A549 (cell line): ENCODE results near the gene CD58. TPM values are rescaled to one million over a fixed set of nuclear protein-coding genes. Genes with fewer than 3 reads are reported as not detected.

Source experiments
- ATAC-seq, 2 experiments: fragments of 200-7000 bp in 1 of 2; fragments of >200 bp in 1 of 2; cut with Nextera tagmentation in 1 of 2; cut with Tn5 transposase in 1 of 2; 3 replicates each; pipeline versions ENCODE4 v1.8.0 to v1.9.1; 2018 to 2020; ENCODE audit warnings: mild to moderate bottlenecking in 1 of 2, moderate library complexity in 1 of 2
- CTCF ChIA-PET: fragments of 300-600 bp; sonication (Branson Sonifier 250); formaldehyde crosslinking; extraction: SDS; loops from one replicate; lab custom pipeline; 2021; ENCODE audit warnings: antibody characterized with exemption, inconsistent platforms; lab: Yijun Ruan, JAX
- POLR2A ChIA-PET: fragments of 350-600 bp; formaldehyde crosslinking; extraction: SDS; loops from one replicate; lab custom pipeline; 2021; ENCODE audit warnings: antibody characterized with exemption, inconsistent platforms; lab: Yijun Ruan, JAX
- DNase-seq, 2 experiments: peaks; one replicate each; pipeline versions ENCODE4 v3.0.0 to v3.0.0-alpha.2; 2011 to 2016; ENCODE audit warnings: low read depth in 1 of 2, low spot score in 1 of 2
- FAIRE-seq: peaks from 2 replicates; lab custom pipeline; 2011; peaks lifted over from hg19 to GRCh38; lab: Jason Lieb, UNC
- H3K27ac ChIP-seq, 2 experiments: fragments of >200 bp; sonication (Bioruptor Twin); formaldehyde crosslinking; 3 replicates each; pipeline ENCODE4 v1.5.1; 2016 to 2017
- H3K4me1 ChIP-seq: fragments of >200 bp; sonication (Bioruptor Twin); formaldehyde crosslinking; 3 replicates; pipeline ENCODE4 v1.6.1; 2016
- H3K4me2 ChIP-seq: fragments of >200 bp; sonication (Bioruptor Twin); formaldehyde crosslinking; 3 replicates; pipeline ENCODE4 v1.6.1; 2016
- H3K4me3 ChIP-seq: fragments of >200 bp; sonication (Bioruptor Twin); formaldehyde crosslinking; 3 replicates; pipeline ENCODE4 v1.5.1; 2016
- H3K9me3 ChIP-seq: fragments of >200 bp; sonication (Bioruptor Twin); formaldehyde crosslinking; 3 replicates; pipeline ENCODE4 v1.6.1; 2016
- ATOH8 ChIP-seq: fragments of 250-450 bp; sonication (Bioruptor Pico); IDR thresholded peaks from 2 replicates; pipeline ENCODE4 v1.5.0; 2020; ENCODE audit warnings: low read depth, mild to moderate bottlenecking, moderate library complexity
- CBX2 ChIP-seq: fragments of 200-600 bp; sonication (generic); IDR thresholded peaks from 2 replicates; pipeline ENCODE4 v1.6.1; 2016; ENCODE audit warnings: low read depth, mild to moderate bottlenecking, borderline replicate concordance
- CEBPB ChIP-seq, 2 experiments: fragments of >200 bp in 1 of 2; sonication (Bioruptor Twin) in 1 of 2; formaldehyde crosslinking in 1 of 2; IDR thresholded peaks; 2 replicates each; pipeline ENCODE4 v1.6.1; 2012 to 2016
- CHD2 ChIP-seq: fragments of 150-350 bp; IDR thresholded peaks from 2 replicates; pipeline ENCODE4 v1.6.1; 2014; ENCODE audit warnings: low read length; ENCODE audit not compliant: partially characterized antibody
- CHD4 ChIP-seq: fragments of 200-600 bp; sonication (generic); IDR thresholded peaks from 2 replicates; pipeline ENCODE4 v1.6.1; 2016; ENCODE audit warnings: antibody characterized with exemption, mild to moderate bottlenecking, borderline replicate concordance
- CTCF ChIP-seq: fragments of >200 bp; sonication (Bioruptor Twin); formaldehyde crosslinking; IDR thresholded peaks from 3 replicates; pipeline ENCODE4 v1.5.1; 2016
- ELK1 ChIP-seq: fragments of 150-350 bp; IDR thresholded peaks from 2 replicates; pipeline ENCODE4 v1.6.1; 2014; ENCODE audit warnings: low read depth, mild to moderate bottlenecking, low read length
- FOSB ChIP-seq: fragments of 250-450 bp; sonication (Bioruptor Pico); IDR thresholded peaks from 2 replicates; pipeline ENCODE4 v1.5.0; 2020; ENCODE audit warnings: mild to moderate bottlenecking, moderate library complexity
- FOSL2 ChIP-seq, 2 experiments: fragments of 450-650 bp in 1 of 2; fragments of >200 bp in 1 of 2; sonication (Bioruptor Twin) in 1 of 2; formaldehyde crosslinking; IDR thresholded peaks; 2 replicates each; pipeline versions ENCODE4 v1.5.0 to v1.6.1; 2016 to 2020; ENCODE audit warnings: mild to moderate bottlenecking in 1 of 2, moderate library complexity in 1 of 2
- HDAC2 ChIP-seq: fragments of 200-600 bp; sonication (generic); IDR thresholded peaks from 2 replicates; pipeline ENCODE4 v1.6.1; 2016
- HES2 ChIP-seq: fragments of >200 bp; sonication (Bioruptor Twin); formaldehyde crosslinking; IDR thresholded peaks from 2 replicates; pipeline ENCODE4 v1.6.1; 2016
- HEYL ChIP-seq: fragments of 250-450 bp; sonication (Bioruptor Pico); IDR thresholded peaks from 2 replicates; pipeline ENCODE4 v1.8.0; 2021; ENCODE audit warnings: mild to moderate bottlenecking, moderate library complexity
- HOXA7 ChIP-seq: fragments of 250-450 bp; sonication (Bioruptor Pico); IDR thresholded peaks from 2 replicates; pipeline ENCODE4 v1.5.0; 2020; ENCODE audit warnings: mild to moderate bottlenecking, moderate library complexity
- HOXB13 ChIP-seq: fragments of 250-450 bp; sonication (Bioruptor Pico); IDR thresholded peaks from 2 replicates; pipeline ENCODE4 v1.5.0; 2020; ENCODE audit warnings: low read depth, mild to moderate bottlenecking, moderate library complexity
- KDM1A ChIP-seq: fragments of 200-600 bp; sonication (generic); IDR thresholded peaks from 2 replicates; pipeline ENCODE4 v1.6.1; 2016; ENCODE audit warnings: low read depth, mild to moderate bottlenecking
- KDM5A ChIP-seq: fragments of 200-600 bp; sonication (generic); IDR thresholded peaks from 2 replicates; pipeline ENCODE4 v1.6.1; 2016; ENCODE audit warnings: antibody characterized with exemption, mild to moderate bottlenecking
- MAFK ChIP-seq: fragments of 450-650 bp; IDR thresholded peaks from 2 replicates; pipeline ENCODE4 v1.6.1; 2014; ENCODE audit not compliant: partially characterized antibody
- MAZ ChIP-seq: fragments of 150-350 bp; IDR thresholded peaks from 2 replicates; pipeline ENCODE4 v1.6.1; 2014; ENCODE audit warnings: antibody characterized with exemption, low read depth, low read length, borderline replicate concordance
- MYC ChIP-seq: IDR thresholded peaks from 2 replicates; pipeline ENCODE4 v1.6.1; 2012; ENCODE audit warnings: mild to moderate bottlenecking, inconsistent platforms, low read length, improper control_type of control experiment, borderline replicate concordance
- NFE2L2 ChIP-seq: fragments of 150-350 bp; conservative IDR thresholded peaks from 2 replicates; pipeline ENCODE4 v1.6.1; 2014; ENCODE audit warnings: low read length
- NPAS2 ChIP-seq: fragments of 250-450 bp; sonication (Bioruptor Pico); IDR thresholded peaks from 2 replicates; pipeline ENCODE4 v1.8.0; 2022; ENCODE audit warnings: mild to moderate bottlenecking, moderate library complexity, borderline replicate concordance
- PBX3 ChIP-seq: IDR thresholded peaks from 2 replicates; pipeline ENCODE4 v1.6.1; 2012
- POLR2A ChIP-seq: IDR thresholded peaks from 2 replicates; pipeline ENCODE4 v1.6.1; 2012; ENCODE audit warnings: mild to moderate bottlenecking, low read length
- RCOR1 ChIP-seq: fragments of 150-350 bp; IDR thresholded peaks from 2 replicates; pipeline ENCODE4 v1.6.1; 2014; ENCODE audit warnings: antibody characterized with exemption, low read length, low read depth
- RFX5 ChIP-seq: fragments of 450-650 bp; IDR thresholded peaks from 2 replicates; pipeline ENCODE4 v1.7.1; 2014; ENCODE audit warnings: antibody characterized with exemption, mild to moderate bottlenecking, moderate library complexity
- SMC3 ChIP-seq: fragments of >200 bp; sonication (Bioruptor Twin); formaldehyde crosslinking; IDR thresholded peaks from 3 replicates; pipeline ENCODE4 v1.6.1; 2018; ENCODE audit warnings: inconsistent platforms
- TFCP2L1 ChIP-seq: fragments of 250-450 bp; sonication (Bioruptor Pico); IDR thresholded peaks from 2 replicates; pipeline ENCODE4 v1.5.0; 2021; ENCODE audit warnings: mild to moderate bottlenecking
- ZC3H11A ChIP-seq: fragments of 450-650 bp; IDR thresholded peaks from 2 replicates; pipeline ENCODE4 v1.6.1; 2014; ENCODE audit warnings: antibody characterized with exemption, mild to moderate bottlenecking
- ZFP36 ChIP-seq: fragments of 450-650 bp; IDR thresholded peaks from 2 replicates; pipeline ENCODE4 v1.6.1; 2014; ENCODE audit warnings: borderline replicate concordance; ENCODE audit not compliant: partially characterized antibody
- ZSCAN20 ChIP-seq: fragments of 250-450 bp; sonication (Bioruptor Pico); IDR thresholded peaks from 2 replicates; pipeline ENCODE4 v1.8.0; 2022; ENCODE audit warnings: mild to moderate bottlenecking, moderate library complexity
- WGBS: methylation state at CpG from one replicate; pipeline ENCODE4 v1.1.6; 2017; ENCODE audit errors: missing lambda C conversion rate; 5-methylcytosine and 5-hydroxymethylcytosine counted together
- polyA plus RNA-seq, 4 experiments: library from polyadenylated mRNA; depleted of rRNA in 3 of 4; stranded (reverse); fragments of >200 nt; fragmentation: RNase III in 1 of 4; extraction: RNeasy Plus Mini Kit Qiagen cat#74134 plus additional on column Dnase treatment in 1 of 4; gene quantifications; 2 replicates in 3 of 4; 3 replicates in 1 of 4; pipeline ENCODE4 v1.2.3, GENCODE V29; 2011 to 2017

CD58 gene
- polyA plus RNA-seq, 2 of the 4 experiments (the other 2 are of a cell fraction) = 22.4 to 38.4 TPM

- 0 out of 3 replicates have a peak, but pooled peaks cover 2% of the 10 kb centered on the region for H3K4me1 ChIP-seq
- no peak for TF ChIP-seq ZFP36
- no peak for TF ChIP-seq ZSCAN20 (CRISPR knock-in tag)
- TF ChIP-seq POLR2A = no peak
- TF ChIP-seq NPAS2 (CRISPR knock-in tag) = no peak
- no peak for TF ChIP-seq MAFK
- TF ChIP-seq HDAC2 = no peak
- TF ChIP-seq FOSB = no peak
- no peak for TF ChIP-seq SMC3
- TF ChIP-seq CBX2 = no peak
- no peak for TF ChIP-seq CHD4
- TF ChIP-seq HES2 = no peak
- TF ChIP-seq PBX3 = no peak
- TF ChIP-seq KDM5A = no peak
- TF ChIP-seq, all 56 proteins: peak for 0
- no peak overlapping the region for H3K4me2 ChIP-seq
- peak in 1 of 2 experiments; percentile 11 for DNase-seq
- no peak overlapping the region for H3K27ac ChIP-seq
- CTCF ChIA-PET = interaction anchor here (1.2 to 8.6 kb wide), 3 partner anchors 7 to 350 kb away, joined by 3 to 125 read pairs (median 14); no protein-coding TSS in a partner anchor
- ATAC-seq = no peak
- H3K9me3 ChIP-seq = no peaks in the 10 kb centered on the region
- POLR2A ChIA-PET = interaction anchor here (0.6 kb wide), 1 partner anchor 119 kb away, joined by 3 read pairs; no protein-coding TSS in a partner anchor
- FAIRE-seq = no peak
- H3K4me3 ChIP-seq = no peak overlapping the region
- 60% methylated on average over 5 of the region's 5 CpGs for WGBS
Observed at GRCh38 chr1:116489231-116489697, 81.6 kb downstream of the CD58 start.

GRCh38 chr1:116488071-116488470 is 82.8 kb downstream of the CD58 start:
- no peaks in the 10 kb centered on the region for H3K9me3 ChIP-seq
- no peak overlapping the region for H3K4me3 ChIP-seq
- no peak overlapping the region for H3K4me2 ChIP-seq
- DNase-seq = no peak
- TF ChIP-seq ELK1 (no peak), ZC3H11A (no peak), CHD2 (no peak), MAFK (no peak), HES2 (no peak), CTCF (no peak)
- 0 out of 3 replicates have a peak, but pooled peaks cover 2% of the 10 kb centered on the region for H3K4me1 ChIP-seq
- CTCF ChIA-PET = interaction anchor here (1.2 to 8.6 kb wide), 5 partner anchors 9 to 355 kb away, joined by 4 to 209 read pairs (median 73); no protein-coding TSS in a partner anchor
- no peak for FAIRE-seq
- WGBS = 76% methylated on average over 4 of the region's 4 CpGs
- H3K27ac ChIP-seq = no peak overlapping the region
- no peak for ATAC-seq
- POLR2A ChIA-PET = no interaction called here

GRCh38 chr1:116487583-116487982 is 83.2 kb downstream of the CD58 start:
- FAIRE-seq (no peak), DNase-seq (no peak), ATAC-seq (no peak)
- Histone ChIP-seq H3K9me3 (no peaks in the 10 kb centered on the region), H3K27ac (no peak overlapping the region), H3K4me3 (no peak overlapping the region), H3K4me1 (0 out of 3 replicates have a peak, but pooled peaks cover 2% of the 10 kb centered on the region), H3K4me2 (no peak overlapping the region)
- 89% methylated on average over 1 of the region's 1 CpG for WGBS
- POLR2A ChIA-PET = no interaction called here
- CTCF ChIA-PET = interaction anchor here (1.2 to 8.6 kb wide), 5 partner anchors 9 to 354 kb away, joined by 4 to 209 read pairs (median 73); no protein-coding TSS in a partner anchor
- TF ChIP-seq NPAS2 (CRISPR knock-in tag) (no peak), RFX5 (no peak), ATOH8 (CRISPR knock-in tag) (no peak), KDM1A (no peak), FOSL2 (IDR thresholded peaks at IDR 0.05) (no peak), FOSL2 (CRISPR knock-in tag; IDR thresholded peaks at IDR 0.05) (no peak), CHD2 (no peak), FOSB (no peak), NFE2L2 (no peak), CEBPB (IDR thresholded peaks at IDR 0.05) (no peak), HOXA7 (CRISPR knock-in tag) (no peak), HOXB13 (no peak), RCOR1 (no peak), HEYL (CRISPR knock-in tag) (no peak), MAZ (no peak), TFCP2L1 (no peak), CHD4 (no peak), MYC (no peak)
